ENCODE results near the gene KIAA2012.
A peak's percentile ranks its signal among the peaks of the same experiment; 100 is the strongest.

The KIAA2012 gene

GRCh38 chr2:202148515-202149154, 75.6 kb downstream of the KIAA2012 start:
- H3K4me3 Mint-ChIP-seq = no peak overlapping the region
- ATAC-seq (replicated peaks) (no peak), DNase-seq (no peak)
- H3K27me3 Mint-ChIP-seq = peaks cover 18 to 25% of the 10 kb centered on the region in 2 donors
- H3K27ac Mint-ChIP-seq = no peak overlapping the region
- H3K9me3 Mint-ChIP-seq = no peaks in the 10 kb centered on the region
- H3K36me3 Mint-ChIP-seq = no peaks in the 10 kb centered on the region
- no peaks in the 10 kb centered on the region for H3K4me1 Mint-ChIP-seq

GRCh38 chr2:202149155-202149762, 76.2 kb downstream of the KIAA2012 start:
- Mint-ChIP-seq H3K4me1 (no peaks in the 10 kb centered on the region), H3K9me3 (no peaks in the 10 kb centered on the region), H3K4me3 (no peak overlapping the region), H3K27me3 (peaks cover 19 to 25% of the 10 kb centered on the region in 2 donors), H3K36me3 (no peaks in the 10 kb centered on the region), H3K27ac (no peak overlapping the region)
- DNase-seq (no peak), ATAC-seq (replicated peaks) (no peak)

- H3K4me1 Mint-ChIP-seq = no peaks in the 10 kb centered on the region
- H3K27me3 Mint-ChIP-seq = peaks cover 19 to 31% of the 10 kb centered on the region in 2 donors
- ATAC-seq (replicated peaks) (no peak), DNase-seq (no peak)
- no peaks in the 10 kb centered on the region for H3K9me3 Mint-ChIP-seq
- H3K4me3 Mint-ChIP-seq = no peak overlapping the region
- no peak overlapping the region for H3K27ac Mint-ChIP-seq
- H3K36me3 Mint-ChIP-seq = no peaks in the 10 kb centered on the region
Measured at GRCh38 chr2:202149936-202150335, 76.9 kb downstream of the KIAA2012 start.

- H3K4me1 Mint-ChIP-seq = no peaks in the 10 kb centered on the region
- H3K36me3 Mint-ChIP-seq = no peaks in the 10 kb centered on the region
- peaks cover 20 to 48% of the 10 kb centered on the region in 2 donors for H3K27me3 Mint-ChIP-seq
- no peak for DNase-seq
- no peak overlapping the region for H3K27ac Mint-ChIP-seq
- H3K4me3 Mint-ChIP-seq = no peak overlapping the region
- no peak for ATAC-seq (replicated peaks)
- H3K9me3 Mint-ChIP-seq = no peaks in the 10 kb centered on the region
Measured at GRCh38 chr2:202152104-202152715, 79.2 kb downstream of the KIAA2012 start.

- no peak for ATAC-seq (replicated peaks)
- Mint-ChIP-seq H3K9me3 (no peaks in the 10 kb centered on the region), H3K36me3 (no peaks in the 10 kb centered on the region), H3K27me3 (peaks cover 20 to 37% of the 10 kb centered on the region in 2 donors), H3K4me1 (no peaks in the 10 kb centered on the region), H3K4me3 (no peak overlapping the region), H3K27ac (no peak overlapping the region)
- DNase-seq = no peak
Measured at GRCh38 chr2:202154613-202155012, 81.6 kb downstream of the KIAA2012 start.

GRCh38 chr2:202157211-202157990, 84.3 kb downstream of the KIAA2012 start:
- Mint-ChIP-seq H3K36me3 (no peaks in the 10 kb centered on the region), H3K9me3 (no peaks in the 10 kb centered on the region)

GRCh38 chr2:202158796-202159195, 85.7 kb downstream of the KIAA2012 start:
- no peak for ATAC-seq (replicated peaks)
- Mint-ChIP-seq H3K27me3 (peaks cover 4 to 23% of the 10 kb centered on the region in 2 donors), H3K36me3 (no peaks in the 10 kb centered on the region), H3K27ac (no peak overlapping the region), H3K4me3 (no peak overlapping the region), H3K9me3 (no peaks in the 10 kb centered on the region), H3K4me1 (peaks cover 3 to 6% of the 10 kb centered on the region in 2 donors)
- DNase-seq = no peak

More at GRCh38 chr2:202157211-202157990, 84.3 kb downstream of the KIAA2012 start:
- ATAC-seq (replicated peaks) (no peak), DNase-seq (no peak)
- no peak overlapping the region for H3K27ac Mint-ChIP-seq
- H3K4me3 Mint-ChIP-seq = no peak overlapping the region
- H3K4me1 Mint-ChIP-seq = peaks cover 3 to 6% of the 10 kb centered on the region in 2 donors
- peaks cover 12 to 23% of the 10 kb centered on the region in 2 donors for H3K27me3 Mint-ChIP-seq

- no peak for ATAC-seq (replicated peaks)
- Mint-ChIP-seq H3K9me3 (no peaks in the 10 kb centered on the region), H3K4me3 (no peak overlapping the region), H3K4me1 (peaks cover 3 to 6% of the 10 kb centered on the region in 2 donors), H3K27ac (no peak overlapping the region), H3K27me3 (peaks cover 4% of the 10 kb centered on the region in 2 donors), H3K36me3 (no peaks in the 10 kb centered on the region)
- DNase-seq = no peak
Measured at GRCh38 chr2:202161151-202161835, 88.2 kb downstream of the KIAA2012 start.

GRCh38 chr2:202164411-202164810, 91.4 kb downstream of the KIAA2012 start:
- no peak for DNase-seq
- Mint-ChIP-seq H3K27me3 (no peaks in the 10 kb centered on the region), H3K9me3 (no peaks in the 10 kb centered on the region), H3K27ac (no peak overlapping the region), H3K4me3 (no peak overlapping the region), H3K36me3 (no peaks in the 10 kb centered on the region), H3K4me1 (peaks cover 3 to 6% of the 10 kb centered on the region in 2 donors)
- ATAC-seq (replicated peaks) = no peak

- no peaks in the 10 kb centered on the region for H3K9me3 Mint-ChIP-seq
- H3K36me3 Mint-ChIP-seq = no peaks in the 10 kb centered on the region
- peaks cover 5 to 6% of the 10 kb centered on the region in 2 donors for H3K4me1 Mint-ChIP-seq
- H3K27me3 Mint-ChIP-seq = peaks cover 5 to 6% of the 10 kb centered on the region in 2 donors
- ATAC-seq (replicated peaks) (no peak), DNase-seq (no peak)
- no peak overlapping the region for H3K27ac Mint-ChIP-seq
- no peak overlapping the region for H3K4me3 Mint-ChIP-seq
Measured at GRCh38 chr2:202165208-202165607, 92.2 kb downstream of the KIAA2012 start.

GRCh38 chr2:202165945-202166344, 92.9 kb downstream of the KIAA2012 start:
- no peaks in the 10 kb centered on the region for H3K36me3 Mint-ChIP-seq
- H3K4me1 Mint-ChIP-seq = peaks cover 7 to 9% of the 10 kb centered on the region in 2 donors
- ATAC-seq (replicated peaks) (no peak), DNase-seq (no peak)
- H3K27ac Mint-ChIP-seq = no peak overlapping the region
- H3K9me3 Mint-ChIP-seq = no peaks in the 10 kb centered on the region
- no peak overlapping the region for H3K4me3 Mint-ChIP-seq
- H3K27me3 Mint-ChIP-seq = peaks cover 12 to 13% of the 10 kb centered on the region in 2 donors

GRCh38 chr2:202169131-202169530, 96.1 kb downstream of the KIAA2012 start:
- no peak for ATAC-seq (replicated peaks)
- no peaks in the 10 kb centered on the region for H3K36me3 Mint-ChIP-seq
- H3K4me1 Mint-ChIP-seq = peaks cover 12 to 23% of the 10 kb centered on the region in 2 donors
- no peak overlapping the region for H3K4me3 Mint-ChIP-seq
- no peaks in the 10 kb centered on the region for H3K9me3 Mint-ChIP-seq
- no peak for DNase-seq
- H3K27me3 Mint-ChIP-seq = peaks cover 19 to 20% of the 10 kb centered on the region in 2 donors
- no peak overlapping the region for H3K27ac Mint-ChIP-seq

- H3K27me3 Mint-ChIP-seq = peaks cover 19 to 20% of the 10 kb centered on the region in 2 donors
- peaks cover 12 to 23% of the 10 kb centered on the region in 2 donors for H3K4me1 Mint-ChIP-seq
- DNase-seq (no peak), ATAC-seq (replicated peaks) (no peak)
- no peak overlapping the region for H3K4me3 Mint-ChIP-seq
- peak overlapping the region; percentile 68 for H3K27ac Mint-ChIP-seq
- H3K9me3 Mint-ChIP-seq = no peaks in the 10 kb centered on the region
- H3K36me3 Mint-ChIP-seq = no peaks in the 10 kb centered on the region
Measured at GRCh38 chr2:202169832-202170424, 96.9 kb downstream of the KIAA2012 start.
